ENCODE data around the gene CDO1.

DNA sequence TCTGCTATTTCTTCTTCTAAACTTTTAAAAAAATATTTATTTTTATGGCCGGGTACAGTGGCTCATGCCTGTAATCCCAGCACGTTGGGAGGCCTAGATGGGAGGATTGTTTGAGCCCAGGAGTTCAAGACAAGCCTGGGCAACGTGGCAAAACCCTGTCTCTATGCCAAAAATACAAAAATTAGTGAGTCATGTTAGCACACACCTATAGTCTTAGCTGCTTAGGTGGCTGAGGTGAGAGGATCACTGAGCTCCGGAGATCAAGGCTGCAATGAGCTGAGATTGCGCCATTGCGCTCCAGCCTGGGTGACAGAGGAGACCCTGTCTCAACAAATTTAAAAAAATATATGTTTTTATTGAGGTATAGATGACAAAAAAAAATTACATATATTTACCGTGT, 30.8 kb upstream of the CDO1 start:
- TF ChIP-seq, protein P1, sequence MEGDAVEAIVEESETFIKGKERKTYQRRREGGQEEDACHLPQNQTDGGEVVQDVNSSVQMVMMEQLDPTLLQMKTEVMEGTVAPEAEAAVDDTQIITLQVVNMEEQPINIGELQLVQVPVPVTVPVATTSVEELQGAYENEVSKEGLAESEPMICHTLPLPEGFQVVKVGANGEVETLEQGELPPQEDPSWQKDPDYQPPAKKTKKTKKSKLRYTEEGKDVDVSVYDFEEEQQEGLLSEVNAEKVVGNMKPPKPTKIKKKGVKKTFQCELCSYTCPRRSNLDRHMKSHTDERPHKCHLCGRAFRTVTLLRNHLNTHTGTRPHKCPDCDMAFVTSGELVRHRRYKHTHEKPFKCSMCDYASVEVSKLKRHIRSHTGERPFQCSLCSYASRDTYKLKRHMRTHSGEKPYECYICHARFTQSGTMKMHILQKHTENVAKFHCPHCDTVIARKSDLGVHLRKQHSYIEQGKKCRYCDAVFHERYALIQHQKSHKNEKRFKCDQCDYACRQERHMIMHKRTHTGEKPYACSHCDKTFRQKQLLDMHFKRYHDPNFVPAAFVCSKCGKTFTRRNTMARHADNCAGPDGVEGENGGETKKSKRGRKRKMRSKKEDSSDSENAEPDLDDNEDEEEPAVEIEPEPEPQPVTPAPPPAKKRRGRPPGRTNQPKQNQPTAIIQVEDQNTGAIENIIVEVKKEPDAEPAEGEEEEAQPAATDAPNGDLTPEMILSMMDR (IDR thresholded peaks at IDR 0.05) = no peak
- TF ChIP-seq POLR2A (IDR thresholded peaks at IDR 0.05) = no peak
